Hepatocyte (in vitro differentiated cells): ENCODE data around the gene TSPAN4. TPM values are rescaled to one million over a fixed set of nuclear protein-coding genes. Genes with fewer than 3 reads are reported as not detected.

Experiments
- DNase-seq: peaks from one replicate; pipeline ENCODE4 v3.0.0-alpha.2; 2016; ENCODE audit warnings: low spot score
- H2AFZ ChIP-seq: fragments of 200-600 bp; sonication (generic); 2 replicates; pipeline ENCODE4 v1.6.0; 2016; ENCODE audit warnings: antibody characterized with exemption, mild to moderate bottlenecking
- H3K27ac ChIP-seq: fragments of 200-600 bp; sonication (generic); 2 replicates; pipeline ENCODE4 v1.5.1; 2016; ENCODE audit warnings: mild to moderate bottlenecking
- H3K27me3 ChIP-seq: fragments of 200-600 bp; sonication (generic); 2 replicates; pipeline ENCODE4 v1.6.1; 2016
- H3K36me3 ChIP-seq: fragments of 200-600 bp; sonication (generic); replicated peaks from 2 replicates; pipeline ENCODE4 v1.5.1; 2016; ENCODE audit warnings: low read depth; ENCODE audit not compliant: insufficient read depth
- H3K4me1 ChIP-seq: fragments of 200-600 bp; sonication (generic); 2 replicates; pipeline ENCODE4 v1.5.1; 2016; ENCODE audit warnings: mild to moderate bottlenecking, moderate library complexity; ENCODE audit not compliant: insufficient read depth
- H3K4me2 ChIP-seq: fragments of 200-600 bp; sonication (generic); 2 replicates; pipeline ENCODE4 v1.6.0; 2016
- H3K4me3 ChIP-seq: fragments of 200-600 bp; sonication (generic); 2 replicates; pipeline ENCODE4 v1.5.1; 2016; ENCODE audit warnings: mild to moderate bottlenecking
- H3K79me2 ChIP-seq: fragments of 200-600 bp; sonication (generic); 2 replicates; pipeline ENCODE4 v1.6.0; 2017; ENCODE audit warnings: mild to moderate bottlenecking
- H3K9me2 ChIP-seq: fragments of 200-600 bp; sonication (generic); replicated peaks from 2 replicates; pipeline ENCODE4 v1.6.0; 2017; ENCODE audit warnings: mild to moderate bottlenecking; ENCODE audit not compliant: insufficient read depth
- H3K9me3 ChIP-seq: fragments of 200-600 bp; sonication (generic); 2 replicates; pipeline ENCODE4 v1.5.1; 2016; ENCODE audit warnings: low read depth, mild to moderate bottlenecking
- H4K20me1 ChIP-seq: fragments of 200-600 bp; sonication (generic); 2 replicates; pipeline ENCODE4 v1.6.0; 2016; ENCODE audit warnings: mild to moderate bottlenecking; ENCODE audit not compliant: insufficient read depth, poor library complexity, severe bottlenecking
- CTCF ChIP-seq: fragments of 200-600 bp; sonication (generic); IDR thresholded peaks from 2 replicates; pipeline ENCODE4 v1.5.1; 2016; ENCODE audit warnings: antibody characterized with exemption, mild to moderate bottlenecking; ENCODE audit not compliant: poor library complexity
- EZH2 ChIP-seq: fragments of 200-600 bp; sonication (generic); IDR thresholded peaks from 2 replicates; pipeline ENCODE4 v1.6.1; 2016; ENCODE audit warnings: antibody characterized with exemption, mild to moderate bottlenecking, borderline replicate concordance
- EZH2phosphoT487 ChIP-seq: fragments of 200-600 bp; sonication (generic); IDR thresholded peaks from one replicate; pipeline ENCODE4 v1.6.1; 2018; ENCODE audit warnings: antibody characterized with exemption, mild to moderate bottlenecking, low read depth, moderate library complexity; ENCODE audit not compliant: unreplicated experiment, severe bottlenecking
- WGBS: methylation state at CpG from one replicate; pipeline ENCODE4 v1.1.6; 2016; ENCODE audit warnings: low lambda C conversion rate; ENCODE audit errors: missing lambda C conversion rate; 5-methylcytosine and 5-hydroxymethylcytosine counted together
- polyA plus RNA-seq: library from polyadenylated mRNA; unstranded; fragments of >200 nt; fragmentation: Nextera tagmentation; extraction: Ambion mirVana; gene quantifications from 2 replicates; pipeline ENCODE4 v1.2.1, GENCODE V29; 2016
- total RNA-seq: library from RNA; depleted of rRNA; stranded (reverse); fragments of >200 nt; gene quantifications from 2 replicates; pipeline ENCODE4 v1.2.3, GENCODE V29; 2014

Gene TSPAN4
- total and polyA plus RNA-seq, 2 experiments from 2014 or later = 82.8 to 148 TPM

- Histone ChIP-seq H3K27me3 (no peaks in the 10 kb centered on the region), H3K4me1 (peaks cover 6% of the 10 kb centered on the region), H3K4me3 (no peak overlapping the region), H4K20me1 (no peaks in the 10 kb centered on the region), H3K4me2 (no peak overlapping the region), H3K9me3 (no peaks in the 10 kb centered on the region), H3K9me2 (no peaks in the 10 kb centered on the region), H3K27ac (no peak overlapping the region), H3K36me3 (no peaks in the 10 kb centered on the region), H2AFZ (no peak overlapping the region), H3K79me2 (no peaks in the 10 kb centered on the region)
- TF ChIP-seq EZH2phosphoT487 = no peak
- TF ChIP-seq CTCF = no peak
- TF ChIP-seq EZH2 = no peak
- WGBS = 91% methylated on average over 24 of the region's 26 CpGs
- no peak for DNase-seq
Measured at GRCh38 chr11:895331-896110, 52.9 kb downstream of the TSPAN4 start.

GRCh38 chr11:897253-898142 lies 54.8 kb downstream of the TSPAN4 start:
- no peak overlapping the region for H3K4me2 ChIP-seq
- DNase-seq = no peak
- 87% methylated on average over 16 of the region's 17 CpGs for WGBS
- H3K36me3 ChIP-seq = no peaks in the 10 kb centered on the region
- H3K79me2 ChIP-seq = no peaks in the 10 kb centered on the region
- no peak overlapping the region for H3K27ac ChIP-seq
- TF ChIP-seq EZH2phosphoT487 (no peak), EZH2 (no peak), CTCF (no peak)
- no peaks in the 10 kb centered on the region for H3K9me3 ChIP-seq
- H3K4me1 ChIP-seq = no peaks in the 10 kb centered on the region
- no peak overlapping the region for H3K4me3 ChIP-seq
- no peak overlapping the region for H2AFZ ChIP-seq
- no peaks in the 10 kb centered on the region for H3K27me3 ChIP-seq
- H4K20me1 ChIP-seq = no peaks in the 10 kb centered on the region
- H3K9me2 ChIP-seq = no peaks in the 10 kb centered on the region

GRCh38 chr11:898143-898511 lies 55.5 kb downstream of the TSPAN4 start:
- Histone ChIP-seq H3K36me3 (no peaks in the 10 kb centered on the region), H3K4me3 (no peak overlapping the region), H3K9me3 (no peaks in the 10 kb centered on the region), H3K79me2 (no peaks in the 10 kb centered on the region), H3K27me3 (no peaks in the 10 kb centered on the region), H3K27ac (no peak overlapping the region), H2AFZ (no peak overlapping the region), H3K4me2 (no peak overlapping the region), H3K4me1 (no peaks in the 10 kb centered on the region), H4K20me1 (no peaks in the 10 kb centered on the region), H3K9me2 (no peaks in the 10 kb centered on the region)
- TF ChIP-seq EZH2phosphoT487 (no peak), CTCF (peak; percentile 28)
- WGBS = 86% methylated on average over 10 of the region's 10 CpGs
- peak; percentile 48 for DNase-seq
